Mucosa of stomach (tissue), 1 donor: ENCODE results near the gene LAMA3.

ENCODE experiments used
- H3K27me3 ChIP-seq: one replicate; pipeline ENCODE4 v1.7.0; 2013; ENCODE audit warnings: mild to moderate bottlenecking, low read length; ENCODE audit not compliant: control insufficient read depth, insufficient read depth
- H3K36me3 ChIP-seq: one replicate; pipeline ENCODE4 v1.7.0; 2013; ENCODE audit warnings: low read length; ENCODE audit not compliant: control insufficient read depth, insufficient read depth
- H3K4me1 ChIP-seq: one replicate; pipeline ENCODE4 v1.7.0; 2013; ENCODE audit warnings: mild to moderate bottlenecking, low read length; ENCODE audit not compliant: control insufficient read depth, insufficient read depth
- H3K4me3 ChIP-seq: one replicate; pipeline ENCODE4 v1.7.0; 2013; ENCODE audit warnings: low read length
- H3K9ac ChIP-seq: one replicate; pipeline ENCODE4 v1.7.0; 2013; ENCODE audit warnings: mild to moderate bottlenecking, low read length, moderate library complexity
- H3K9me3 ChIP-seq: one replicate; pipeline ENCODE4 v1.7.0; 2013; ENCODE audit warnings: mild to moderate bottlenecking, low read length, moderate library complexity; ENCODE audit not compliant: control insufficient read depth
- donor health status: Pancreatic carcinoma.

LAMA3 gene

GRCh38 chr18:23884681-23885375 is 195.6 kb downstream of the LAMA3 start:
- Histone ChIP-seq H3K9me3 (no peaks in the 10 kb centered on the region), H3K9ac (peak overlapping the region; percentile 10), H3K4me1 (peaks cover 23% of the 10 kb centered on the region), H3K36me3 (no peaks in the 10 kb centered on the region), H3K4me3 (no peak overlapping the region), H3K27me3 (no peaks in the 10 kb centered on the region)

GRCh38 chr18:23885750-23886149 is 196.5 kb downstream of the LAMA3 start:
- H3K9ac ChIP-seq, result no peak overlapping the region
- no peaks in the 10 kb centered on the region for H3K9me3 ChIP-seq
- H3K27me3 ChIP-seq, result no peaks in the 10 kb centered on the region
- no peaks in the 10 kb centered on the region for H3K36me3 ChIP-seq
- no peak overlapping the region for H3K4me3 ChIP-seq
- H3K4me1 ChIP-seq, result peaks cover 23% of the 10 kb centered on the region

- Histone ChIP-seq H3K9ac (no peak overlapping the region), H3K4me1 (peaks cover 17% of the 10 kb centered on the region), H3K9me3 (no peaks in the 10 kb centered on the region), H3K27me3 (no peaks in the 10 kb centered on the region), H3K36me3 (no peaks in the 10 kb centered on the region), H3K4me3 (no peak overlapping the region)
Observed at GRCh38 chr18:23887035-23887434, 197.8 kb downstream of the LAMA3 start.

- Histone ChIP-seq H3K9me3 (no peaks in the 10 kb centered on the region), H3K9ac (no peak overlapping the region), H3K4me1 (peaks cover 16% of the 10 kb centered on the region), H3K4me3 (no peak overlapping the region), H3K27me3 (no peaks in the 10 kb centered on the region), H3K36me3 (no peaks in the 10 kb centered on the region)
Observed at GRCh38 chr18:23887493-23887892, 198.2 kb downstream of the LAMA3 start.

- no peak overlapping the region for H3K9ac ChIP-seq
- H3K36me3 ChIP-seq, result no peaks in the 10 kb centered on the region
- H3K4me3 ChIP-seq, result no peak overlapping the region
- no peaks in the 10 kb centered on the region for H3K9me3 ChIP-seq
- H3K4me1 ChIP-seq, result peaks cover 11% of the 10 kb centered on the region
- no peaks in the 10 kb centered on the region for H3K27me3 ChIP-seq
Observed at GRCh38 chr18:23888881-23889280, 199.6 kb downstream of the LAMA3 start.

- H3K4me3 ChIP-seq, result no peak overlapping the region
- H3K9ac ChIP-seq, result no peak overlapping the region
- H3K4me1 ChIP-seq, result peaks cover under 1% of the 10 kb centered on the region
- no peaks in the 10 kb centered on the region for H3K9me3 ChIP-seq
- H3K36me3 ChIP-seq, result no peaks in the 10 kb centered on the region
- H3K27me3 ChIP-seq, result no peaks in the 10 kb centered on the region
Observed at GRCh38 chr18:23889907-23890306, 200.7 kb downstream of the LAMA3 start.

GRCh38 chr18:23890589-23890988 is 201.3 kb downstream of the LAMA3 start:
- no peaks in the 10 kb centered on the region for H3K36me3 ChIP-seq
- no peak overlapping the region for H3K9ac ChIP-seq
- no peak overlapping the region for H3K4me3 ChIP-seq
- H3K9me3 ChIP-seq, result no peaks in the 10 kb centered on the region
- no peaks in the 10 kb centered on the region for H3K4me1 ChIP-seq
- H3K27me3 ChIP-seq, result no peaks in the 10 kb centered on the region

- no peaks in the 10 kb centered on the region for H3K9me3 ChIP-seq
- peaks cover 4% of the 10 kb centered on the region for H3K36me3 ChIP-seq
- H3K4me3 ChIP-seq, result no peak overlapping the region
- H3K4me1 ChIP-seq, result no peaks in the 10 kb centered on the region
- no peaks in the 10 kb centered on the region for H3K27me3 ChIP-seq
- H3K9ac ChIP-seq, result no peak overlapping the region
Observed at GRCh38 chr18:23893653-23894052, 204.4 kb downstream of the LAMA3 start.

GRCh38 chr18:23894661-23895175 is 205.5 kb downstream of the LAMA3 start:
- H3K9ac ChIP-seq, result no peak overlapping the region
- H3K36me3 ChIP-seq, result peaks cover 4% of the 10 kb centered on the region
- H3K27me3 ChIP-seq, result no peaks in the 10 kb centered on the region
- no peak overlapping the region for H3K4me3 ChIP-seq
- no peaks in the 10 kb centered on the region for H3K9me3 ChIP-seq
- H3K4me1 ChIP-seq, result no peaks in the 10 kb centered on the region

GRCh38 chr18:23897291-23897690 is 208.0 kb downstream of the LAMA3 start:
- H3K36me3 ChIP-seq, result peaks cover 4% of the 10 kb centered on the region
- H3K9ac ChIP-seq, result no peak overlapping the region
- no peaks in the 10 kb centered on the region for H3K9me3 ChIP-seq
- H3K4me1 ChIP-seq, result no peaks in the 10 kb centered on the region
- H3K4me3 ChIP-seq, result no peak overlapping the region
- no peaks in the 10 kb centered on the region for H3K27me3 ChIP-seq

- Histone ChIP-seq H3K4me1 (no peaks in the 10 kb centered on the region), H3K4me3 (no peak overlapping the region)
Observed at GRCh38 chr18:23897733-23898132, 208.5 kb downstream of the LAMA3 start.

GRCh38 chr18:23900994-23901393 is 211.7 kb downstream of the LAMA3 start:
- H3K4me3 ChIP-seq, result no peak overlapping the region
- H3K4me1 ChIP-seq, result no peaks in the 10 kb centered on the region
- H3K27me3 ChIP-seq, result no peaks in the 10 kb centered on the region
- H3K9me3 ChIP-seq, result no peaks in the 10 kb centered on the region
- peaks cover 4% of the 10 kb centered on the region for H3K36me3 ChIP-seq
- H3K9ac ChIP-seq, result no peak overlapping the region

More at GRCh38 chr18:23897733-23898132, 208.5 kb downstream of the LAMA3 start:
- no peaks in the 10 kb centered on the region for H3K27me3 ChIP-seq
- no peak overlapping the region for H3K9ac ChIP-seq
- no peaks in the 10 kb centered on the region for H3K9me3 ChIP-seq
- peaks cover 4% of the 10 kb centered on the region for H3K36me3 ChIP-seq
